Keratinocyte (primary cell): ENCODE measurements around the gene SLC22A12. TPM values are rescaled to one million over a fixed set of nuclear protein-coding genes. Genes with fewer than 3 reads are reported as not detected.

ENCODE experiments used
- DNase-seq: peaks from one replicate; pipeline ENCODE4 v3.0.0-alpha.2; 2011; ENCODE audit warnings: low read depth, missing footprints, low spot score
- FAIRE-seq: peaks from 2 replicates; lab custom pipeline; 2011; peaks lifted over from hg19 to GRCh38; lab: Jason Lieb, UNC
- H2AFZ ChIP-seq: 2 replicates; pipeline ENCODE4 v1.6.0; 2012; ENCODE audit warnings: low read length, control low read depth, inconsistent platforms; ENCODE audit not compliant: control insufficient read depth
- H3K27ac ChIP-seq: 2 replicates; pipeline ENCODE4 v1.5.1; 2011; ENCODE audit warnings: low read length; ENCODE audit not compliant: control insufficient read depth, insufficient read depth
- H3K27me3 ChIP-seq: 3 replicates; pipeline ENCODE4 v1.6.0; 2011; ENCODE audit warnings: low read length; ENCODE audit not compliant: control insufficient read depth, insufficient read depth; ENCODE audit errors: extremely low read depth
- H3K36me3 ChIP-seq, 2 experiments: 2 replicates in 1 of 2; 3 replicates in 1 of 2; pipeline ENCODE4 v1.5.1; 2011; ENCODE audit warnings: low read length in 2 of 2, mild to moderate bottlenecking in 1 of 2; ENCODE audit not compliant: control insufficient read depth in 2 of 2, insufficient read depth in 2 of 2; ENCODE audit errors: extremely low read depth in 1 of 2
- H3K4me1 ChIP-seq: 3 replicates; pipeline ENCODE4 v1.5.1; 2011; ENCODE audit warnings: low read length; ENCODE audit not compliant: control insufficient read depth, insufficient read depth; ENCODE audit errors: extremely low read depth
- H3K4me2 ChIP-seq: 3 replicates; pipeline ENCODE4 v1.6.0; 2011; ENCODE audit warnings: low read depth, low read length; ENCODE audit not compliant: control insufficient read depth, insufficient read depth; ENCODE audit errors: extremely low read depth
- H3K4me3 ChIP-seq, 3 experiments: fragments of 200-600 bp in 1 of 3; sonication (generic) in 1 of 3; 2 replicates in 2 of 3; 3 replicates in 1 of 3; pipeline ENCODE4 v1.5.1; 2011 to 2016; ENCODE audit warnings: low read length in 3 of 3, mild to moderate bottlenecking in 3 of 3, control low read depth in 2 of 3, inconsistent platforms in 1 of 3, low read depth in 1 of 3, mixed read lengths in 1 of 3, mixed run types in 1 of 3, moderate library complexity in 1 of 3; ENCODE audit not compliant: control insufficient read depth in 2 of 3, insufficient read depth in 2 of 3; ENCODE audit errors: extremely low read depth in 1 of 3
- H3K79me2 ChIP-seq: 2 replicates; pipeline ENCODE4 v1.6.0; 2012; ENCODE audit warnings: low read length; ENCODE audit not compliant: control insufficient read depth, insufficient read depth
- H3K9ac ChIP-seq: 3 replicates; pipeline ENCODE4 v1.6.0; 2011; ENCODE audit warnings: low read length; ENCODE audit not compliant: control insufficient read depth, insufficient read depth; ENCODE audit errors: extremely low read depth
- H3K9me1 ChIP-seq: 3 replicates; pipeline ENCODE4 v1.6.0; 2011; ENCODE audit warnings: low read length; ENCODE audit not compliant: control insufficient read depth, insufficient read depth; ENCODE audit errors: extremely low read depth
- H3K9me3 ChIP-seq: 2 replicates; pipeline ENCODE4 v1.5.1; 2012; ENCODE audit warnings: low read depth, low read length; ENCODE audit not compliant: control insufficient read depth
- H4K20me1 ChIP-seq: 3 replicates; pipeline ENCODE4 v1.6.0; 2011; ENCODE audit warnings: low read length; ENCODE audit not compliant: control insufficient read depth, insufficient read depth; ENCODE audit errors: extremely low read depth
- EZH2 ChIP-seq: IDR thresholded peaks from one replicate; pipeline ENCODE4 v1.6.1; 2012; ENCODE audit warnings: inconsistent platforms, mild to moderate bottlenecking, low read length, moderate library complexity
- dilution Hi-C: fragments of 300-500 bp; cut with MboI; formaldehyde crosslinking; loops from one replicate; pipeline ENCODE4 v1.7.0; 2020; ENCODE audit warnings: low sequenced_read_pairs; ENCODE audit not compliant: extremely low pct_ligation_motif_present
- polyA plus RNA-seq, 5 experiments: library from polyadenylated mRNA; depleted of rRNA in 3 of 5; stranded (reverse) in 3 of 5; stranded (forward) in 1 of 5; unstranded in 1 of 5; fragments of >200 nt; gene quantifications; 1 replicate in 1 of 5; 2 replicates in 3 of 5; 3 replicates in 1 of 5; pipeline versions ENCODE4 v1.2.1 to v1.2.3, GENCODE V29; 2011 to 2012; ENCODE audit warnings: missing spikeins in 2 of 5, low read depth in 1 of 5, low replicate concordance in 1 of 5
- TF ChIP-seq, protein P1 (sequence below), 3 experiments: IDR thresholded peaks in 1 of 3; conservative IDR thresholded peaks in 1 of 3; optimal IDR thresholded peaks in 1 of 3; 2 replicates in 2 of 3; 3 replicates in 1 of 3; pipeline versions ENCODE3 to v1.5.1; 2011; ENCODE audit warnings: low read length in 3 of 3, mild to moderate bottlenecking in 3 of 3, moderate library complexity in 2 of 3, control low read depth in 1 of 3, inconsistent platforms in 1 of 3; ENCODE audit not compliant: insufficient read depth in 2 of 3; ENCODE audit errors: extremely low read depth in 1 of 3

The SLC22A12 gene
- polyA plus RNA-seq, 1 donor (not counting 4 experiments of a cell fraction or from before 2014, with no cell fraction given) = not detected

DNA sequence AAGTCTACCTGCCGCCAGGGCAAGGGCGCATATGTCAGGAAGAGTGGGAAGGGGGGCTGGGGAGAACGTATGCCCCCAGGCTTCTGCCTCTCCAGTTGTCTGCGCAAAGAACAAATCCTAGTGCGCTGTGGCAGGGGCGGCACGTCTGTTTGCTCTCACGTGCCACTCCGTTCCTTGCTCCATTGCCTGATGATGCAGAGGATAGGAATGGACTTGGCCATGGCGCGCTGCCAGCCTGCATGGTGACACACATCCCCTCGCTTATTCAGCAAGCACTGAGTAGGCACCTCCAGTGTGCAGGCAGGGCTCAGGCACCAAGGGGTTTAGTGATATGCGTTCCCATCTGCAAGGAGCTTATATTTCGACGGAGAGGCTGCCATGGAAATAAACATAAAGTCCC is 45.4 kb upstream of the SLC22A12 start:
- peak overlapping the region; percentile 50 for H3K4me2 ChIP-seq
- DNase-seq = peak; percentile 75
- dilution Hi-C loops = no loop called here
- H3K9me1 ChIP-seq = peaks cover 3% of the 10 kb centered on the region
- no peaks in the 10 kb centered on the region for H3K36me3 ChIP-seq
- peaks cover 43% of the 10 kb centered on the region for H3K4me1 ChIP-seq
- no peak overlapping the region for H3K9ac ChIP-seq
- H3K9me3 ChIP-seq = no peaks in the 10 kb centered on the region
- no peak overlapping the region for H2AFZ ChIP-seq
- TF ChIP-seq EZH2 = no peak
- TF ChIP-seq, protein P1, sequence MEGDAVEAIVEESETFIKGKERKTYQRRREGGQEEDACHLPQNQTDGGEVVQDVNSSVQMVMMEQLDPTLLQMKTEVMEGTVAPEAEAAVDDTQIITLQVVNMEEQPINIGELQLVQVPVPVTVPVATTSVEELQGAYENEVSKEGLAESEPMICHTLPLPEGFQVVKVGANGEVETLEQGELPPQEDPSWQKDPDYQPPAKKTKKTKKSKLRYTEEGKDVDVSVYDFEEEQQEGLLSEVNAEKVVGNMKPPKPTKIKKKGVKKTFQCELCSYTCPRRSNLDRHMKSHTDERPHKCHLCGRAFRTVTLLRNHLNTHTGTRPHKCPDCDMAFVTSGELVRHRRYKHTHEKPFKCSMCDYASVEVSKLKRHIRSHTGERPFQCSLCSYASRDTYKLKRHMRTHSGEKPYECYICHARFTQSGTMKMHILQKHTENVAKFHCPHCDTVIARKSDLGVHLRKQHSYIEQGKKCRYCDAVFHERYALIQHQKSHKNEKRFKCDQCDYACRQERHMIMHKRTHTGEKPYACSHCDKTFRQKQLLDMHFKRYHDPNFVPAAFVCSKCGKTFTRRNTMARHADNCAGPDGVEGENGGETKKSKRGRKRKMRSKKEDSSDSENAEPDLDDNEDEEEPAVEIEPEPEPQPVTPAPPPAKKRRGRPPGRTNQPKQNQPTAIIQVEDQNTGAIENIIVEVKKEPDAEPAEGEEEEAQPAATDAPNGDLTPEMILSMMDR (optimal IDR thresholded peaks at IDR 0.05 in 1 of 3, IDR thresholded peaks at IDR 0.05 in 1 of 3, conservative IDR thresholded peaks at IDR 0.05 in 1 of 3; ENCODE audit: extremely low read depth in 1 of 3, insufficient read depth in 2 of 3, low read length in 3 of 3) = no peak
- H4K20me1 ChIP-seq = no peaks in the 10 kb centered on the region
- peak; percentile 96 for FAIRE-seq
- H3K4me3 ChIP-seq = peak overlapping the region in 1 of 3 experiments; percentile 40
- peak overlapping the region; percentile 57 for H3K27ac ChIP-seq
- no peaks in the 10 kb centered on the region for H3K79me2 ChIP-seq
- no peaks in the 10 kb centered on the region for H3K27me3 ChIP-seq

DNA sequence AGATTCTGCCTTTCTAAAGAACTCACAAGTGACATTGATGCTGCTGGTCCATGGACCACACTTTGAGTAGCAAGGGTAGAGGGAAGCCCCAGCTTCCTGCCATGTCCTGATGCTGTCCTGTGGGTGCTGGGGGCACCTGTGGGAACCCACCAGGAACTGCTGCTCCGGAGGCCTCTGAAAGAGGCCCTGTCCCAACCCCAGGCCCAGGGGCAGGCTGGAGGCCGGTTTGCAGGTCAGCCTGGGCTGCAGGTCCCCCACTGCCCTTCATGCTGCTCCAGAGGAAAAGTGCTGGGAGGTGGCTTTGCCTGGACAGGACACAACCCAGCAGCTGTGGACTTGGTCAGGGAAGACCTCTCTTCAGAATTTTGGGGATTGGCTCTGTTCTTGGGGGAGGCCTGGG is 44.8 kb upstream of the SLC22A12 start:
- peak overlapping the region; percentile 50 for H3K4me2 ChIP-seq
- H3K9me3 ChIP-seq = no peaks in the 10 kb centered on the region
- H3K79me2 ChIP-seq = no peaks in the 10 kb centered on the region
- peaks cover 43% of the 10 kb centered on the region for H3K4me1 ChIP-seq
- no peak overlapping the region for H2AFZ ChIP-seq
- H4K20me1 ChIP-seq = no peaks in the 10 kb centered on the region
- FAIRE-seq = no peak
- dilution Hi-C loops = no loop called here
- no peak overlapping the region for H3K4me3 ChIP-seq
- no peaks in the 10 kb centered on the region for H3K27me3 ChIP-seq
- TF ChIP-seq, protein P1 (optimal IDR thresholded peaks at IDR 0.05 in 1 of 3, IDR thresholded peaks at IDR 0.05 in 1 of 3, conservative IDR thresholded peaks at IDR 0.05 in 1 of 3; ENCODE audit: extremely low read depth in 1 of 3, insufficient read depth in 2 of 3, low read length in 3 of 3) = no peak
- no peak for TF ChIP-seq EZH2
- H3K36me3 ChIP-seq = no peaks in the 10 kb centered on the region
- no peak overlapping the region for H3K27ac ChIP-seq
- H3K9me1 ChIP-seq = peaks cover 3% of the 10 kb centered on the region
- DNase-seq = no peak
- H3K9ac ChIP-seq = no peak overlapping the region
